Loucy (cell line): ENCODE measurements around the gene TUBA8.

Source experiments
- H2AFZ ChIP-seq: fragments of 200-600 bp; sonication (generic); 2 replicates; pipeline ENCODE4 v1.6.0; 2016; ENCODE audit warnings: antibody characterized with exemption, mild to moderate bottlenecking, low read length, moderate library complexity
- H3F3A ChIP-seq: fragments of 200-600 bp; 2 replicates; pipeline ENCODE4 v1.6.0; 2016; ENCODE audit warnings: antibody characterized with exemption, low read depth, mild to moderate bottlenecking
- H3K27me3 ChIP-seq: fragments of 200-600 bp; sonication (generic); 2 replicates; pipeline ENCODE4 v1.6.1; 2014; ENCODE audit warnings: low read length, mild to moderate bottlenecking; ENCODE audit not compliant: insufficient read depth, poor library complexity, severe bottlenecking
- H3K36me3 ChIP-seq: fragments of 200-600 bp; sonication (generic); 2 replicates; pipeline ENCODE4 v1.6.1; 2016; ENCODE audit warnings: low read length; ENCODE audit not compliant: insufficient read depth
- H3K4me1 ChIP-seq: fragments of 200-600 bp; sonication (generic); 2 replicates; pipeline ENCODE4 v1.5.1; 2014; ENCODE audit warnings: low read length, mild to moderate bottlenecking; ENCODE audit not compliant: insufficient read depth, poor library complexity, severe bottlenecking
- H3K4me2 ChIP-seq: fragments of 200-600 bp; sonication (generic); 2 replicates; pipeline ENCODE4 v1.6.0; 2014; ENCODE audit warnings: antibody characterized with exemption, low read length, low read depth, mild to moderate bottlenecking; ENCODE audit not compliant: poor library complexity, severe bottlenecking
- H3K4me3 ChIP-seq: fragments of 200-600 bp; sonication (generic); 2 replicates; pipeline ENCODE4 v1.5.1; 2014; ENCODE audit warnings: low read length, mild to moderate bottlenecking, mixed read lengths; ENCODE audit not compliant: poor library complexity, severe bottlenecking
- H3K79me2 ChIP-seq: fragments of 200-600 bp; sonication (generic); 2 replicates; pipeline ENCODE4 v1.6.1; 2014; ENCODE audit warnings: low read length; ENCODE audit not compliant: insufficient read depth
- H3K9ac ChIP-seq: fragments of 200-600 bp; sonication (generic); 2 replicates; pipeline ENCODE4 v1.6.0; 2014; ENCODE audit warnings: mild to moderate bottlenecking, low read depth, low read length, moderate library complexity; ENCODE audit not compliant: poor library complexity, severe bottlenecking
- H3K9me2 ChIP-seq: fragments of 200-600 bp; sonication (generic); replicated peaks from 2 replicates; pipeline ENCODE4 v1.6.1; 2016; ENCODE audit warnings: low read depth, low read length, mixed read lengths
- H3K9me3 ChIP-seq: fragments of 200-600 bp; sonication (generic); 2 replicates; pipeline ENCODE4 v1.6.1; 2014; ENCODE audit warnings: mild to moderate bottlenecking, antibody characterized with exemption, low read length, low read depth; ENCODE audit not compliant: insufficient read depth
- H4K20me1 ChIP-seq: fragments of 200-600 bp; sonication (generic); 2 replicates; pipeline ENCODE4 v1.6.0; 2014; ENCODE audit warnings: antibody characterized with exemption, low read length, mild to moderate bottlenecking; ENCODE audit not compliant: insufficient read depth, poor library complexity, severe bottlenecking
- EZH2phosphoT487 ChIP-seq: fragments of 200-600 bp; IDR thresholded peaks from 2 replicates; pipeline ENCODE4 v1.6.1; 2018; ENCODE audit warnings: antibody characterized with exemption, mild to moderate bottlenecking, moderate library complexity, borderline replicate concordance
- TF ChIP-seq, protein P1 (sequence below): fragments of 200-600 bp; sonication (generic); conservative IDR thresholded peaks from 2 replicates; pipeline ENCODE4 v1.5.1; 2014; ENCODE audit warnings: mild to moderate bottlenecking, antibody characterized with exemption, low read length

TUBA8 gene

DNA sequence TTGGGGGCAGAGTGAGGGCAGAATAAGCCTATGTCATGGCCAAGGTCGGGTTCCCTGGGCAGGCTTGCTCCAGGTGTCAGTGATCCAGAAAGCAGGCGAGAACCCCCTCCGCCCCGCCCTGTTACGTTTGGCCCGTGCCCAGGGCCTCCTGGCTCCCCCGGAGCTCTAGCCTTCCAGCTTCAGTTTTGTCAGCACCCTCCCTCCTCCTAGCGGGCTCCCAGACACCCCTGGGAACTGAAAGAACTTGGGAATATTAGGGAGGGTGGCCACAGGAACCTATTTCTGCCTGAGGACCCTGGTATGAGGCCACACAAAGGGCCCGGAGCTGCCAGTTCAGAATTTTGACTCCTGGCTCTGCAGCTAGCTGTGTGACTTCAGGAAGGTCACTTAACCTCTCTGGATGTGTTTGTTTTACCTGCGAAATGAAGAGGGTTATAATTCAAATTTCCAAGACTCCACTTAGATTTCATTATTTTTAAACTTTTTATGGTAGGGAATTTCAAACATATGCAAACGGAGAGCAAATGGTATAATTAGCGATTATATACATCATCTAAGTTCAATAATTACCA, 1.2 kb downstream of the TUBA8 start:
- TF ChIP-seq, protein P1, sequence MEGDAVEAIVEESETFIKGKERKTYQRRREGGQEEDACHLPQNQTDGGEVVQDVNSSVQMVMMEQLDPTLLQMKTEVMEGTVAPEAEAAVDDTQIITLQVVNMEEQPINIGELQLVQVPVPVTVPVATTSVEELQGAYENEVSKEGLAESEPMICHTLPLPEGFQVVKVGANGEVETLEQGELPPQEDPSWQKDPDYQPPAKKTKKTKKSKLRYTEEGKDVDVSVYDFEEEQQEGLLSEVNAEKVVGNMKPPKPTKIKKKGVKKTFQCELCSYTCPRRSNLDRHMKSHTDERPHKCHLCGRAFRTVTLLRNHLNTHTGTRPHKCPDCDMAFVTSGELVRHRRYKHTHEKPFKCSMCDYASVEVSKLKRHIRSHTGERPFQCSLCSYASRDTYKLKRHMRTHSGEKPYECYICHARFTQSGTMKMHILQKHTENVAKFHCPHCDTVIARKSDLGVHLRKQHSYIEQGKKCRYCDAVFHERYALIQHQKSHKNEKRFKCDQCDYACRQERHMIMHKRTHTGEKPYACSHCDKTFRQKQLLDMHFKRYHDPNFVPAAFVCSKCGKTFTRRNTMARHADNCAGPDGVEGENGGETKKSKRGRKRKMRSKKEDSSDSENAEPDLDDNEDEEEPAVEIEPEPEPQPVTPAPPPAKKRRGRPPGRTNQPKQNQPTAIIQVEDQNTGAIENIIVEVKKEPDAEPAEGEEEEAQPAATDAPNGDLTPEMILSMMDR, result no peak
- TF ChIP-seq EZH2phosphoT487, result no peak
- H3K4me1 ChIP-seq, result peaks cover 64% of the 10 kb centered on the region
- peak overlapping the region; percentile 87 for H3K4me2 ChIP-seq
- no peak overlapping the region for H2AFZ ChIP-seq
- H3K9ac ChIP-seq, result peak overlapping the region; percentile 83
- H3K9me3 ChIP-seq, result no peaks in the 10 kb centered on the region
- no peaks in the 10 kb centered on the region for H3K9me2 ChIP-seq
- H4K20me1 ChIP-seq, result no peaks in the 10 kb centered on the region
- H3K27me3 ChIP-seq, result no peaks in the 10 kb centered on the region
- peaks cover 16% of the 10 kb centered on the region for H3F3A ChIP-seq
- peaks cover 46% of the 10 kb centered on the region for H3K79me2 ChIP-seq
- H3K4me3 ChIP-seq, result peak overlapping the region; percentile 79
- no peaks in the 10 kb centered on the region for H3K36me3 ChIP-seq

- H3K9me3 ChIP-seq, result no peaks in the 10 kb centered on the region
- H3K4me1 ChIP-seq, result peaks cover 65% of the 10 kb centered on the region
- H3F3A ChIP-seq, result peaks cover 16% of the 10 kb centered on the region
- H3K4me2 ChIP-seq, result peak overlapping the region; percentile 87
- peak overlapping the region; percentile 79 for H3K4me3 ChIP-seq
- no peak for TF ChIP-seq EZH2phosphoT487
- TF ChIP-seq, protein P1, result no peak
- H3K27me3 ChIP-seq, result no peaks in the 10 kb centered on the region
- no peaks in the 10 kb centered on the region for H3K36me3 ChIP-seq
- no peaks in the 10 kb centered on the region for H3K9me2 ChIP-seq
- H2AFZ ChIP-seq, result no peak overlapping the region
- H4K20me1 ChIP-seq, result no peaks in the 10 kb centered on the region
- peak overlapping the region; percentile 66 for H3K9ac ChIP-seq
- H3K79me2 ChIP-seq, result peaks cover 52% of the 10 kb centered on the region
Measured at GRCh38 chr22:18112440-18112839, 1.8 kb downstream of the TUBA8 start.

DNA sequence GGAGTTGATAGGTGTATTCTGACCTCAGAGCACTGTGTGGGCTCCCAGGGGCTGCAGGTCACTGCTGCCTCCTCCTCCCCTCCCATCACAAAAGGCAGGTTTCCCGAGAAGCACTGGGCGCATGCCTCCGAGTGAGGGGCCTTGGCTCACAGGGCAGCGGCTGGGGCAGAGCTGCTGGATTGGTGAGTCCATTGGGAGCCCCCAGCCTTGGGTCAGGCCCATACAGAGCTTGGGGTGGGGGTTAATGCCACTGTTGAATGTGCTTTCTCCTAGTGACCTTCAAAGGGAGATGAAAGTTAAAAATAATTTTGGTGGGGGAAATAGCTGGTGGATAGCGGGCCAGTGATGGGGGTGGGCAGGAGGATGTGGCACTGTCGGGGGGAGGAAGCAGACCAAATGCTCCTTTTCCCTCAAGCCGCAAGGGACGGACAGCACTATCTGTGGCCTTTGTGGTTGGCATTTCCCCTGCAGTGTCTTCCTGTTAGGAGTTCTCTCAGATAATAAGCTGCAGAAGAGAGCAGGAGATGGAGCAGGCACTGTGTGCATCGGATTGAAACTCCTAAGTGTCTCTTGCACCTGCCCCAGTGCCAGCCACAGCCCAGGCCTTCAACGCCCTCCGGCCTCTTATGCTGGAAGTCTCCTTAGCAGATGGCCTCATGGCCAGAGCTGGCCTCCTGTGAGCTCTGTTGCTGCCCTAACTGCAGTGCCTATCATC, 3.2 kb downstream of the TUBA8 start:
- Histone ChIP-seq H3K36me3 (no peaks in the 10 kb centered on the region), H3K4me2 (peak overlapping the region; percentile 87), H2AFZ (no peak overlapping the region; the same call in 1 of the 2 replicates), H3K9me2 (no peaks in the 10 kb centered on the region), H3K27me3 (no peaks in the 10 kb centered on the region), H4K20me1 (no peaks in the 10 kb centered on the region), H3K4me1 (peaks cover 76% of the 10 kb centered on the region), H3K79me2 (peaks cover 63% of the 10 kb centered on the region), H3F3A (peaks cover 16% of the 10 kb centered on the region), H3K9me3 (no peaks in the 10 kb centered on the region), H3K4me3 (peak overlapping the region; percentile 79), H3K9ac (peak overlapping the region; percentile 66)
- TF ChIP-seq, protein P1, result no peak
- no peak for TF ChIP-seq EZH2phosphoT487
